OCI-LY7 (cell line): ENCODE measurements around the gene MTURN. TPM values are rescaled to one million over a fixed set of nuclear protein-coding genes. Genes with fewer than 3 reads are reported as not detected.

Experiments
- BruUV-seq: library from RNA; stranded (reverse); fragments of 400-500 nt; replicated peaks from 2 replicates; lab custom pipeline; 2021; lab: Mats Ljungman, UMichigan
- CTCF ChIA-PET: fragments of 300-600 bp; sonication (Branson Sonifier 250); formaldehyde crosslinking; loops from one replicate; lab custom pipeline; 2022; ENCODE audit warnings: antibody characterized with exemption; ENCODE audit not compliant: unreplicated experiment; lab: Charles Lee
- POLR2A ChIA-PET: fragments of 300-600 bp; sonication (Branson Sonifier 250); formaldehyde crosslinking; loops from one replicate; lab custom pipeline; 2022; ENCODE audit warnings: antibody characterized with exemption; lab: Charles Lee
- DNase-seq: peaks from one replicate; pipeline ENCODE4 v3.0.0-alpha.2; 2015; ENCODE audit warnings: low spot score
- H2AFZ ChIP-seq: fragments of 200-600 bp; sonication (generic), shearing (Covaris generic); 2 replicates; pipeline ENCODE4 v1.6.1; 2014; ENCODE audit warnings: mild to moderate bottlenecking, antibody characterized with exemption, low read length, moderate library complexity
- H3K27ac ChIP-seq: fragments of 200-600 bp; sonication (generic); 2 replicates; pipeline ENCODE4 v1.5.1; 2014; ENCODE audit warnings: mixed run types, low read depth, mild to moderate bottlenecking, moderate library complexity, low read length, inconsistent platforms; ENCODE audit not compliant: poor library complexity, severe bottlenecking
- H3K36me3 ChIP-seq: fragments of 200-600 bp; sonication (generic); 2 replicates; pipeline ENCODE4 v1.6.1; 2014; ENCODE audit warnings: mild to moderate bottlenecking, antibody characterized with exemption, low read length, moderate library complexity, mixed read lengths; ENCODE audit not compliant: insufficient read depth
- H3K4me1 ChIP-seq: fragments of 200-600 bp; sonication (generic); 2 replicates; pipeline ENCODE4 v1.5.1; 2014; ENCODE audit warnings: mild to moderate bottlenecking, low read length; ENCODE audit not compliant: insufficient read depth, poor library complexity, severe bottlenecking
- H3K4me2 ChIP-seq: fragments of 200-600 bp; sonication (generic); 2 replicates; pipeline ENCODE4 v1.6.1; 2014; ENCODE audit warnings: mild to moderate bottlenecking, low read length
- H3K4me3 ChIP-seq: fragments of 200-600 bp; sonication (generic); 2 replicates; pipeline ENCODE4 v1.5.1; 2014; ENCODE audit warnings: mild to moderate bottlenecking, low read depth, low read length; ENCODE audit not compliant: poor library complexity, severe bottlenecking
- H3K79me2 ChIP-seq: fragments of 200-600 bp; sonication (generic); 2 replicates; pipeline ENCODE4 v1.6.1; 2016; ENCODE audit warnings: low read depth, mild to moderate bottlenecking, low read length, moderate library complexity, mixed read lengths; ENCODE audit not compliant: insufficient read depth
- H3K9me2 ChIP-seq: fragments of 200-600 bp; sonication (generic); 2 replicates; pipeline ENCODE4 v1.6.1; 2016; ENCODE audit warnings: mild to moderate bottlenecking, low read length, mixed read lengths; ENCODE audit not compliant: insufficient read depth
- H3K9me3 ChIP-seq: fragments of 200-600 bp; sonication (generic); 2 replicates; pipeline ENCODE4 v1.6.1; 2014; ENCODE audit warnings: mild to moderate bottlenecking, mixed run types, low read length, mixed read lengths
- H4K20me1 ChIP-seq: fragments of 200-600 bp; sonication (generic); 2 replicates; pipeline ENCODE4 v1.6.1; 2014; ENCODE audit warnings: mild to moderate bottlenecking, antibody characterized with exemption, low read length, moderate library complexity, mixed read lengths; ENCODE audit not compliant: insufficient read depth
- CTCF ChIP-seq: fragments of 200-600 bp; sonication (generic); conservative IDR thresholded peaks from 2 replicates; pipeline ENCODE4 v1.5.1; 2014; ENCODE audit warnings: mild to moderate bottlenecking, antibody characterized with exemption, low read length, moderate library complexity, mixed read lengths
- EZH2phosphoT487 ChIP-seq: fragments of 200-600 bp; sonication (generic); IDR thresholded peaks from 2 replicates; pipeline ENCODE4 v1.6.1; 2018; ENCODE audit warnings: low read depth, borderline replicate concordance, mild to moderate bottlenecking, mixed run types, antibody characterized with exemption, low read length, moderate library complexity, mixed read lengths
- intact Hi-C: fragments of 100-400 bp; cut with micrococcal nuclease; formaldehyde crosslinking; loops from one replicate; pipeline ENCODE4 v1.10.0; 2022; ENCODE audit not compliant: unreplicated experiment
- total RNA-seq, 2 experiments: library from RNA; depleted of rRNA in 1 of 2; stranded (reverse); fragments of >200 nt in 1 of 2; shearing (Covaris generic) in 1 of 2; gene quantifications; 2 replicates each; pipeline ENCODE4 v1.2.3, GENCODE V29; 2014 to 2022

MTURN gene
- total RNA-seq, 2 experiments from 2014 or later = 2.9 to 4.1 TPM

DNA sequence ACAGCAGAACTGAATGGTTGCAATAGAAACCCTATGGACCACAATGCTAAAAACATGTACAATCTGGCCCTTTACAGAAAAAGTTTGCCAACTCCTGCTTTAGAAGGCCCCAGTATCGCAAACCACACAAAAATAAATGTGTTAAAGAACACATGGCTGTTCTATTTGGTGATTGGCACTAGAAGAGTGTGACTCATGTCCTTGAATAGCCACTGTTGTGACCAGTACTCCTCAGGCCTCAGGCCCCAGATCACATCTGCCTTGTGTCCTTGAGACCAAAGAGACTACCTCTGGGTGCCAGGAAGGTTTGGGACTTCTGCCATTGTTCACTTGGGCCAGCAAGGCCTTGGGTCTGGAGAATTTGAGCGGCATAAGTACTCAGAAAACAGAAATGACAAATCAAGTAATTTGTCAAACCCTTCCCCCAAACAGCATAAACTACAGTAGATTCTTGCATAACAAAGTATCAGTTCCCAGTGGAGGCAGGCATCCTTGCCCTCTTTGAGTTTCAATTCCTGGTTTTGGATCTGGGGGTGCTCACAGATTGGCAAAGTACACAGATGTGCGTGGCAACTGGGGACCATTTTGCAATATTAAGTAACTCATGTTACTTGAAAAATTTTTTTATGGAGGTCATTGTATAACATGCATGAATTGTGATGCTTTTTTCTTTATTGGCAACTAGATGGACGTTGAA is 50.2 kb downstream of the MTURN start:
- DNase-seq = no peak
- POLR2A ChIA-PET = no interaction called here
- peaks cover 9% of the 10 kb centered on the region; the same call in 1 of the 2 replicates for H3K9me3 ChIP-seq
- intact Hi-C loops = no loop called here
- CTCF ChIA-PET = no interaction called here
- H3K4me2 ChIP-seq = no peak overlapping the region
- H3K27ac ChIP-seq = no peak overlapping the region
- no peaks in the 10 kb centered on the region for H3K9me2 ChIP-seq
- no peaks in the 10 kb centered on the region for H4K20me1 ChIP-seq
- 0 out of 2 replicates have a peak overlapping the region, but pooled peaks have one; percentile 6 for H2AFZ ChIP-seq
- BruUV-seq = no TSS peak
- H3K36me3 ChIP-seq = no peaks in the 10 kb centered on the region
- TF ChIP-seq EZH2phosphoT487 (no peak), CTCF (no peak)
- H3K4me3 ChIP-seq = no peak overlapping the region
- H3K4me1 ChIP-seq = peaks cover 5% of the 10 kb centered on the region
- H3K79me2 ChIP-seq = no peaks in the 10 kb centered on the region

GRCh38 chr7:30185496-30185895 is 50.7 kb downstream of the MTURN start:
- Histone ChIP-seq H3K9me2 (no peaks in the 10 kb centered on the region), H3K4me2 (no peak overlapping the region), H3K36me3 (no peaks in the 10 kb centered on the region), H3K4me1 (peaks cover 5% of the 10 kb centered on the region), H3K27ac (no peak overlapping the region), H2AFZ (no peak overlapping the region), H4K20me1 (no peaks in the 10 kb centered on the region), H3K4me3 (no peak overlapping the region), H3K9me3 (peaks cover 9% of the 10 kb centered on the region; the same call in 1 of the 2 replicates), H3K79me2 (no peaks in the 10 kb centered on the region)
- ChIA-PET POLR2A (interaction anchor here (0.5 to 0.9 kb wide), 3 partner anchors 39 to 210 kb away, joined by 3 to 4 read pairs (median 3); no protein-coding TSS in a partner anchor), CTCF (no interaction called here)
- TF ChIP-seq EZH2phosphoT487 (no peak), CTCF (no peak)
- no TSS peak for BruUV-seq
- intact Hi-C loops = no loop called here
- DNase-seq = no peak

- BruUV-seq = no TSS peak
- DNase-seq = no peak
These were observed 51.9 kb downstream of the MTURN start for GRCh38 chr7:30186725-30187124.

More at GRCh38 chr7:30186725-30187124, 51.9 kb downstream of the MTURN start:
- ChIA-PET CTCF (no interaction called here), POLR2A (no interaction called here)
- Histone ChIP-seq H3K9me3 (peaks cover 9% of the 10 kb centered on the region; the same call in 1 of the 2 replicates), H3K4me2 (no peak overlapping the region), H4K20me1 (no peaks in the 10 kb centered on the region), H3K9me2 (no peaks in the 10 kb centered on the region), H3K4me3 (no peak overlapping the region), H3K79me2 (no peaks in the 10 kb centered on the region), H3K36me3 (no peaks in the 10 kb centered on the region), H3K27ac (no peak overlapping the region), H2AFZ (no peak overlapping the region), H3K4me1 (peaks cover 5% of the 10 kb centered on the region)
- TF ChIP-seq CTCF (no peak), EZH2phosphoT487 (no peak)
- intact Hi-C loops = no loop called here
